Measurements from ENCODE around the gene ZXDC. TPM values are rescaled to one million over a fixed set of nuclear protein-coding genes. Genes with fewer than 3 reads are reported as not detected.

Gene ZXDC
- total RNA-seq, 1 experiment from 2014 or later, result 28.3 TPM

GRCh38 chr3:126494204-126494969 is 18.7 kb upstream of the ZXDC start:
- no peak overlapping the region for H4K8ac ChIP-seq (replicated peaks; ENCODE audit: insufficient read length, low read depth, low read length)
- TF ChIP-seq CTCF (conservative IDR thresholded peaks at IDR 0.05), result no peak
- H3K4me1 Mint-ChIP-seq, result peaks cover 11 to 17% of the 10 kb centered on the region in 2 experiments
- H3K27me3 Mint-ChIP-seq (ENCODE audit: low read depth), result peaks cover under 1% of the 10 kb centered on the region; the same call in 1 of the 2 replicates
- no peak overlapping the region for H3K27ac ChIP-seq (ENCODE audit: insufficient read length, low read depth, low read length)
- no peak overlapping the region for H3K9ac ChIP-seq (ENCODE audit: extremely low read depth, insufficient read length, low read length)
- H3K56ac ChIP-seq (ENCODE audit: insufficient read length, low read depth, low read length), result no peak overlapping the region
- no peak overlapping the region for H4K5ac ChIP-seq (ENCODE audit: insufficient read length, low read depth, low read length)
- no peaks in the 10 kb centered on the region; a peak in 1 of 7 replicates for H3K36me3 Mint-ChIP-seq (ENCODE audit: insufficient read depth in 1 of 3, low read depth in 3 of 3)
- H2BK120ac ChIP-seq (ENCODE audit: low read depth, low read length, poor library complexity, severe bottlenecking), result no peak overlapping the region
- H3K79me2 ChIP-seq (ENCODE audit: insufficient read depth, low read length), result no peaks in the 10 kb centered on the region
- H3K23me2 ChIP-seq (ENCODE audit: insufficient read length, low read depth, low read length, poor library complexity, severe bottlenecking), result no peaks in the 10 kb centered on the region
- H3K4ac ChIP-seq (ENCODE audit: low read depth, low read length), result no peak overlapping the region
- no peak overlapping the region for H3K14ac ChIP-seq (ENCODE audit: insufficient read depth, low read length)
- no peak overlapping the region for H2BK20ac ChIP-seq (ENCODE audit: low read depth, low read length, poor library complexity, severe bottlenecking)
- no peak overlapping the region for H3K4me2 ChIP-seq (ENCODE audit: insufficient read depth, insufficient read length, low read length)
- no peaks in the 10 kb centered on the region for H3K79me1 ChIP-seq (ENCODE audit: insufficient read depth, low read depth, low read length, poor library complexity, severe bottlenecking)
- no peak overlapping the region for H2AFZ ChIP-seq (ENCODE audit: low read length)
- H3K9me3 Mint-ChIP-seq, result no peaks in the 10 kb centered on the region
- no peak overlapping the region for H2BK12ac ChIP-seq (ENCODE audit: insufficient read length, low read depth, low read length)
- no peak overlapping the region for H3K18ac ChIP-seq (ENCODE audit: insufficient read length, low read depth, low read length)
- H2AK5ac ChIP-seq (ENCODE audit: insufficient read length, low read length), result no peak overlapping the region
- no peak overlapping the region for H2BK5ac ChIP-seq (ENCODE audit: insufficient read length, low read length)
- peak overlapping the region in 2 of 3 experiments; percentile 55 to 60; a peak in 2 of 7 replicates for H3K27ac Mint-ChIP-seq
- no peak for DNase-seq
- no peak overlapping the region for H3K23ac ChIP-seq (ENCODE audit: insufficient read length, low read depth, low read length)
- no peaks in the 10 kb centered on the region for H4K20me1 ChIP-seq (ENCODE audit: control insufficient read depth, insufficient read depth, insufficient read length)
- H3K27me3 ChIP-seq (ENCODE audit: insufficient read depth, low read length), result no peaks in the 10 kb centered on the region
- no peaks in the 10 kb centered on the region for H3K9me3 ChIP-seq (ENCODE audit: control insufficient read depth, low read depth, low read length)
- peaks cover 3% of the 10 kb centered on the region; the same call in 1 of the 2 replicates for H3K4me1 ChIP-seq (ENCODE audit: insufficient read depth, low read length)
- whole genome bisulfite sequencing (ENCODE audit: extremely low coverage, insufficient read length, low lambda C conversion rate), result no CpG with 5 or more reads among the region's 12 CpGs
- H3T11ph ChIP-seq (ENCODE audit: low read length), result no peak overlapping the region
- H2BK15ac ChIP-seq (ENCODE audit: low read depth, low read length), result no peak overlapping the region
- H4K91ac ChIP-seq (ENCODE audit: insufficient read length, low read depth, low read length), result no peak overlapping the region
- no peak overlapping the region; a peak in 1 of 5 replicates for H3K4me3 Mint-ChIP-seq
